ENCODE measurements around the gene GRIN3B. TPM values are rescaled to one million over a fixed set of nuclear protein-coding genes. Genes with fewer than 3 reads are reported as not detected.

GRIN3B gene
- total and polyA plus RNA-seq, 10 of the 15 experiments (the other 5 are each of a cell fraction or from before 2014, with no cell fraction given) = 0.15 TPM; not detected in 9

DNA sequence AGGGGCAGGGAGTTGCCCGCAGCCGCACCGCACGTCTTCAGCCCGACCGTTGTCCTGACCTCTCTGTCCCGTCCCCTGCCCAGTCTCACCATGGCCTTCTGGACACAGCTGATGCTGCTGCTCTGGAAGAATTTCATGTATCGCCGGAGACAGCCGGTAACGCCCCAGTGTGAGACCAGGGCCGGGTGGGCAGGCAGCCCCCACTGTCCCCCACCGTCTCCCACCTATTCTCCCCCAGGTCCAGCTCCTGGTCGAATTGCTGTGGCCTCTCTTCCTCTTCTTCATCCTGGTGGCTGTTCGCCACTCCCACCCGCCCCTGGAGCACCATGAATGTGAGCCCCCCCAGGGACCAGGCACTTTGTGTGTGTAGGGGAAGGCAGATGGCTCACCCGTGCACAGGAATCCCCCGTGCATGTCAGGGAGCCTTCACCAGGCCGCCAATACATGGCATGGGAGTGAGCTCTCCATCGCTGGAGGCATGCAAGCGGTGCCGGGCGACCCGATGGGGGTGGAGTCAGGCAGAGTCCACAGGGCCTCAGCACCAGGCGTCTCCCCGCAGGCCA, 41.1 kb downstream of the GRIN3B start:
- no peaks in the 10 kb centered on the region; the same call in 2 of the 3 replicates for H3K9me3 ChIP-seq (replicated peaks; ENCODE audit: control insufficient read depth, insufficient read depth, low read length)
- peak overlapping the region; percentile 57 for H2AFZ ChIP-seq (ENCODE audit: control insufficient read depth, low read depth, low read length)
- ATAC-seq = no peak
- intact Hi-C loops (cut with micrococcal nuclease; ENCODE audit: unreplicated experiment) (loop anchor here (2.0 kb wide), 1 partner anchor 21 kb away; no protein-coding TSS in a partner anchor), in situ Hi-C loops (cut with MboI) (no loop called here)
- WGBS (ENCODE audit: insufficient coverage, insufficient replicate concordance, low lambda C conversion rate, missing lambda C conversion rate) = 38% methylated on average over 24 of the region's 26 CpGs
- H3K36me3 ChIP-seq (ENCODE audit: control insufficient read depth in 2 of 2, insufficient read depth in 2 of 2, low read length in 1 of 2) = peaks cover 2 to 4% of the 10 kb centered on the region in 2 experiments; a peak in 3 of 4 replicates
- H3K4me2 ChIP-seq (ENCODE audit: control insufficient read depth, insufficient read depth) = peak overlapping the region; percentile 73
- no peaks in the 10 kb centered on the region for H4K20me1 ChIP-seq (ENCODE audit: control insufficient read depth, insufficient read depth)
- no peak overlapping the region for H3K27ac ChIP-seq (ENCODE audit: control insufficient read depth, insufficient read depth)
- no peak for FAIRE-seq
- ChIA-PET CTCF (interaction anchor here (0.8 to 2.3 kb wide), 6 partner anchors 17 to 203 kb away, joined by 3 to 10 read pairs (median 3); no protein-coding TSS in a partner anchor), SMC1A (ENCODE audit: uncharacterized antibody, unreplicated experiment) (interaction anchor here (0.9 to 5.9 kb wide), 2 partner anchors 13 to 92 kb away, joined by 3 to 22 read pairs; no protein-coding TSS in a partner anchor), POLR2A (interaction anchor here (0.6 to 6.3 kb wide), 5 partner anchors 8 to 36 kb away, joined by 4 to 83 read pairs (median 6); partner anchors contain the start of genes ARHGAP45 and CNN2), RAD21 (ENCODE audit: unreplicated experiment) (interaction anchor here (0.8 to 1.8 kb wide), 5 partner anchors 13 to 72 kb away, joined by 3 to 5 read pairs (median 4); partner anchors contain the start of gene ARHGAP45)
- no TSS peak for BruUV-seq (replicated peaks)
- DNase-seq (ENCODE audit: low read depth, low spot score) = no peak
- 0 out of 2 replicates have a peak overlapping the region, but pooled peaks have one; percentile 25 for H3K9ac ChIP-seq (ENCODE audit: control insufficient read depth, insufficient read depth, low read length)
- H3K79me2 ChIP-seq (ENCODE audit: control insufficient read depth, insufficient read depth, low read length) = 0 out of 2 replicates have a peak, but pooled peaks cover 3% of the 10 kb centered on the region
- TF ChIP-seq, protein P1, sequence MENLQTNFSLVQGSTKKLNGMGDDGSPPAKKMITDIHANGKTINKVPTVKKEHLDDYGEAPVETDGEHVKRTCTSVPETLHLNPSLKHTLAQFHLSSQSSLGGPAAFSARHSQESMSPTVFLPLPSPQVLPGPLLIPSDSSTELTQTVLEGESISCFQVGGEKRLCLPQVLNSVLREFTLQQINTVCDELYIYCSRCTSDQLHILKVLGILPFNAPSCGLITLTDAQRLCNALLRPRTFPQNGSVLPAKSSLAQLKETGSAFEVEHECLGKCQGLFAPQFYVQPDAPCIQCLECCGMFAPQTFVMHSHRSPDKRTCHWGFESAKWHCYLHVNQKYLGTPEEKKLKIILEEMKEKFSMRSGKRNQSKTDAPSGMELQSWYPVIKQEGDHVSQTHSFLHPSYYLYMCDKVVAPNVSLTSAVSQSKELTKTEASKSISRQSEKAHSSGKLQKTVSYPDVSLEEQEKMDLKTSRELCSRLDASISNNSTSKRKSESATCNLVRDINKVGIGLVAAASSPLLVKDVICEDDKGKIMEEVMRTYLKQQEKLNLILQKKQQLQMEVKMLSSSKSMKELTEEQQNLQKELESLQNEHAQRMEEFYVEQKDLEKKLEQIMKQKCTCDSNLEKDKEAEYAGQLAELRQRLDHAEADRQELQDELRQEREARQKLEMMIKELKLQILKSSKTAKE (IDR thresholded peaks at IDR 0.05; ENCODE audit: low read depth, poor library complexity, severe bottlenecking) = peak; percentile 7
- TF ChIP-seq, protein P2, sequence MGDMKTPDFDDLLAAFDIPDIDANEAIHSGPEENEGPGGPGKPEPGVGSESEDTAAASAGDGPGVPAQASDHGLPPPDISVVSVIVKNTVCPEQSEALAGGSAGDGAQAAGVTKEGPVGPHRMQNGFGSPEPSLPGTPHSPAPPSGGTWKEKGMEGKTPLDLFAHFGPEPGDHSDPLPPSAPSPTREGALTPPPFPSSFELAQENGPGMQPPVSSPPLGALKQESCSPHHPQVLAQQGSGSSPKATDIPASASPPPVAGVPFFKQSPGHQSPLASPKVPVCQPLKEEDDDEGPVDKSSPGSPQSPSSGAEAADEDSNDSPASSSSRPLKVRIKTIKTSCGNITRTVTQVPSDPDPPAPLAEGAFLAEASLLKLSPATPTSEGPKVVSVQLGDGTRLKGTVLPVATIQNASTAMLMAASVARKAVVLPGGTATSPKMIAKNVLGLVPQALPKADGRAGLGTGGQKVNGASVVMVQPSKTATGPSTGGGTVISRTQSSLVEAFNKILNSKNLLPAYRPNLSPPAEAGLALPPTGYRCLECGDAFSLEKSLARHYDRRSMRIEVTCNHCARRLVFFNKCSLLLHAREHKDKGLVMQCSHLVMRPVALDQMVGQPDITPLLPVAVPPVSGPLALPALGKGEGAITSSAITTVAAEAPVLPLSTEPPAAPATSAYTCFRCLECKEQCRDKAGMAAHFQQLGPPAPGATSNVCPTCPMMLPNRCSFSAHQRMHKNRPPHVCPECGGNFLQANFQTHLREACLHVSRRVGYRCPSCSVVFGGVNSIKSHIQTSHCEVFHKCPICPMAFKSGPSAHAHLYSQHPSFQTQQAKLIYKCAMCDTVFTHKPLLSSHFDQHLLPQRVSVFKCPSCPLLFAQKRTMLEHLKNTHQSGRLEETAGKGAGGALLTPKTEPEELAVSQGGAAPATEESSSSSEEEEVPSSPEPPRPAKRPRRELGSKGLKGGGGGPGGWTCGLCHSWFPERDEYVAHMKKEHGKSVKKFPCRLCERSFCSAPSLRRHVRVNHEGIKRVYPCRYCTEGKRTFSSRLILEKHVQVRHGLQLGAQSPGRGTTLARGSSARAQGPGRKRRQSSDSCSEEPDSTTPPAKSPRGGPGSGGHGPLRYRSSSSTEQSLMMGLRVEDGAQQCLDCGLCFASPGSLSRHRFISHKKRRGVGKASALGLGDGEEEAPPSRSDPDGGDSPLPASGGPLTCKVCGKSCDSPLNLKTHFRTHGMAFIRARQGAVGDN (IDR thresholded peaks at IDR 0.05) = no peak
- TF ChIP-seq ZZZ3 (IDR thresholded peaks at IDR 0.05; ENCODE audit: control insufficient read depth, insufficient read length, low read depth) = no peak
- TF ChIP-seq, protein P3, sequence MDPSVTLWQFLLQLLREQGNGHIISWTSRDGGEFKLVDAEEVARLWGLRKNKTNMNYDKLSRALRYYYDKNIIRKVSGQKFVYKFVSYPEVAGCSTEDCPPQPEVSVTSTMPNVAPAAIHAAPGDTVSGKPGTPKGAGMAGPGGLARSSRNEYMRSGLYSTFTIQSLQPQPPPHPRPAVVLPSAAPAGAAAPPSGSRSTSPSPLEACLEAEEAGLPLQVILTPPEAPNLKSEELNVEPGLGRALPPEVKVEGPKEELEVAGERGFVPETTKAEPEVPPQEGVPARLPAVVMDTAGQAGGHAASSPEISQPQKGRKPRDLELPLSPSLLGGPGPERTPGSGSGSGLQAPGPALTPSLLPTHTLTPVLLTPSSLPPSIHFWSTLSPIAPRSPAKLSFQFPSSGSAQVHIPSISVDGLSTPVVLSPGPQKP (IDR thresholded peaks at IDR 0.05; ENCODE audit: low read depth, low read length) = no peak
- H3K4me1 ChIP-seq (ENCODE audit: control insufficient read depth, insufficient read depth, low read length) = peaks cover 32% of the 10 kb centered on the region
- peak overlapping the region; percentile 46; the same call in 1 of the 2 replicates for H3K4me3 ChIP-seq
- H3K27me3 ChIP-seq (replicated peaks in 1 of 2; ENCODE audit: control insufficient read depth in 2 of 2, insufficient read depth in 2 of 2, low read length in 1 of 2) = no peaks in the 10 kb centered on the region

Data from GM12878 (cell line).